Neural cell (in vitro differentiated cells): Measurements from ENCODE around the gene ART5. TPM values are rescaled to one million over a fixed set of nuclear protein-coding genes. Genes with fewer than 3 reads are reported as not detected.

Source experiments
- H2AFZ ChIP-seq: fragments of 200-600, 300-800 bp; sonication (generic), shearing (Covaris generic); 2 replicates; pipeline ENCODE4 v1.6.0; 2014; ENCODE audit warnings: low read depth, mild to moderate bottlenecking, antibody characterized with exemption, low read length, moderate library complexity
- H3F3A ChIP-seq: fragments of 200-600 bp; shearing (Covaris generic); 2 replicates; pipeline ENCODE4 v1.6.1; 2016; ENCODE audit warnings: mild to moderate bottlenecking, moderate library complexity, mixed read lengths, antibody characterized with exemption, low read length; ENCODE audit not compliant: insufficient read depth, poor library complexity, severe bottlenecking
- H3K27ac ChIP-seq: fragments of 200-600, 300-800 bp; sonication (generic), shearing (Covaris generic); 2 replicates; pipeline ENCODE4 v1.5.1; 2014; ENCODE audit warnings: mild to moderate bottlenecking, low read length, moderate library complexity
- H3K27me3 ChIP-seq: fragments of 300-800, 200-600 bp; sonication (generic), shearing (Covaris generic); 2 replicates; pipeline ENCODE4 v1.6.0; 2014; ENCODE audit warnings: mild to moderate bottlenecking, low read depth, low read length, moderate library complexity; ENCODE audit not compliant: insufficient read depth
- H3K36me3 ChIP-seq: fragments of 300-800, 200-600 bp; sonication (generic), shearing (Covaris generic); 2 replicates; pipeline ENCODE4 v1.5.1; 2014; ENCODE audit warnings: mild to moderate bottlenecking, antibody characterized with exemption, low read length, moderate library complexity; ENCODE audit not compliant: insufficient read depth
- H3K4me2 ChIP-seq: fragments of 300-800, 200-600 bp; sonication (generic), shearing (Covaris generic); 2 replicates; pipeline ENCODE4 v1.6.0; 2014; ENCODE audit warnings: mild to moderate bottlenecking, low read length
- H3K4me3 ChIP-seq: fragments of 300-800, 200-600 bp; sonication (generic), shearing (Covaris generic); 2 replicates; pipeline ENCODE4 v1.5.1; 2014; ENCODE audit warnings: mild to moderate bottlenecking, low read length, moderate library complexity
- H3K79me2 ChIP-seq: fragments of 200-600 bp; shearing (Covaris generic); replicated peaks from 2 replicates; pipeline ENCODE4 v1.6.0; 2014; ENCODE audit warnings: mild to moderate bottlenecking, low read length, moderate library complexity; ENCODE audit not compliant: insufficient read depth
- H3K9ac ChIP-seq: fragments of 300-800, 200-600 bp; sonication (generic), shearing (Covaris generic); 2 replicates; pipeline ENCODE4 v1.6.1; 2016; ENCODE audit warnings: mild to moderate bottlenecking, low read length, mixed read lengths
- H3K9me2 ChIP-seq: fragments of 200-600 bp; shearing (Covaris generic); 2 replicates; pipeline ENCODE4 v1.6.1; 2016; ENCODE audit warnings: mild to moderate bottlenecking, low read length, mixed read lengths; ENCODE audit not compliant: insufficient read depth
- H3K9me3 ChIP-seq: fragments of 200-600, 300-800 bp; sonication (generic), shearing (Covaris generic); 2 replicates; pipeline ENCODE4 v1.6.1; 2016; ENCODE audit warnings: mild to moderate bottlenecking, mixed run types, low read length, moderate library complexity, mixed read lengths
- H4K20me1 ChIP-seq: fragments of 200-600 bp; shearing (Covaris generic); 2 replicates; pipeline ENCODE4 v1.6.1; 2016; ENCODE audit warnings: mild to moderate bottlenecking, mixed run types; ENCODE audit not compliant: insufficient read depth
- CTCF ChIP-seq: fragments of 450-650 bp; IDR thresholded peaks from 2 replicates; pipeline ENCODE4 v1.5.1; 2014; ENCODE audit warnings: antibody characterized with exemption, mild to moderate bottlenecking, moderate library complexity; ENCODE audit not compliant: poor library complexity, severe bottlenecking
- EP300 ChIP-seq: fragments of 450-650 bp; conservative IDR thresholded peaks from 2 replicates; pipeline ENCODE4 v1.6.1; 2014; ENCODE audit warnings: antibody characterized with exemption, mild to moderate bottlenecking, moderate library complexity; ENCODE audit not compliant: poor library complexity, severe bottlenecking
- EZH2 ChIP-seq: fragments of 200-600, 300-800 bp; shearing (Covaris generic), sonication (generic); IDR thresholded peaks from 2 replicates; pipeline ENCODE4 v1.6.1; 2014; ENCODE audit warnings: antibody characterized with exemption, low read length, borderline replicate concordance, mild to moderate bottlenecking; ENCODE audit not compliant: insufficient read depth, poor library complexity, severe bottlenecking
- MXI1 ChIP-seq: fragments of 450-650 bp; conservative IDR thresholded peaks from 2 replicates; pipeline ENCODE4 v1.6.1; 2014; ENCODE audit warnings: antibody characterized with exemption, mild to moderate bottlenecking; ENCODE audit not compliant: poor library complexity, severe bottlenecking
- POLR2AphosphoS5 ChIP-seq: IDR thresholded peaks from 2 replicates; pipeline ENCODE4 v1.6.1; 2012
- RAD21 ChIP-seq: fragments of 450-650 bp; conservative IDR thresholded peaks from 2 replicates; pipeline ENCODE4 v1.6.1; 2014; ENCODE audit warnings: antibody characterized with exemption, mild to moderate bottlenecking, moderate library complexity
- REST ChIP-seq: IDR thresholded peaks from 2 replicates; pipeline ENCODE4 v1.6.1; 2012; ENCODE audit warnings: borderline replicate concordance
- SMC3 ChIP-seq: fragments of 450-650 bp; conservative IDR thresholded peaks from 2 replicates; pipeline ENCODE4 v1.6.1; 2014; ENCODE audit warnings: antibody characterized with exemption, mild to moderate bottlenecking, moderate library complexity; ENCODE audit not compliant: poor library complexity
- TAF1 ChIP-seq: IDR thresholded peaks from 2 replicates; pipeline ENCODE4 v1.6.1; 2012; ENCODE audit warnings: low read depth
- polyA plus RNA-seq: library from polyadenylated mRNA; depleted of rRNA; stranded (reverse); fragments of >200 nt; gene quantifications from 2 replicates; pipeline ENCODE4 v1.2.3, GENCODE V29; 2014

Gene ART5
- polyA plus RNA-seq, 1 donor from 2014 or later = not detected

GRCh38 chr11:3685923-3686322, 44.1 kb upstream of the ART5 start:
- TF ChIP-seq EP300 = no peak
- no peak for TF ChIP-seq EZH2
- TF ChIP-seq REST = no peak
- TF ChIP-seq SMC3 = no peak
- TF ChIP-seq POLR2AphosphoS5 = no peak
- no peak for TF ChIP-seq TAF1
- TF ChIP-seq CTCF = no peak
- TF ChIP-seq MXI1 = no peak
- TF ChIP-seq RAD21 = no peak
- Histone ChIP-seq H3K4me2 (no peak overlapping the region), H3K9ac (no peak overlapping the region), H3K36me3 (peaks cover 15% of the 10 kb centered on the region), H3K9me2 (no peaks in the 10 kb centered on the region), H4K20me1 (no peaks in the 10 kb centered on the region), H3K27ac (no peak overlapping the region), H3K9me3 (no peaks in the 10 kb centered on the region), H3K79me2 (no peaks in the 10 kb centered on the region), H3K27me3 (no peaks in the 10 kb centered on the region), H3K4me3 (no peak overlapping the region), H2AFZ (no peak overlapping the region), H3F3A (no peaks in the 10 kb centered on the region)

- no peak for TF ChIP-seq EZH2
- TF ChIP-seq POLR2AphosphoS5 = no peak
- no peak for TF ChIP-seq RAD21
- no peak for TF ChIP-seq REST
- TF ChIP-seq MXI1 = no peak
- no peak for TF ChIP-seq TAF1
- no peak for TF ChIP-seq CTCF
- no peak for TF ChIP-seq EP300
- TF ChIP-seq SMC3 = no peak
- H3K79me2 ChIP-seq = no peaks in the 10 kb centered on the region
- H3K27me3 ChIP-seq = no peaks in the 10 kb centered on the region
- no peak overlapping the region for H3K27ac ChIP-seq
- no peak overlapping the region for H3K4me3 ChIP-seq
- H4K20me1 ChIP-seq = no peaks in the 10 kb centered on the region
- no peaks in the 10 kb centered on the region for H3F3A ChIP-seq
- no peak overlapping the region for H2AFZ ChIP-seq
- H3K9me2 ChIP-seq = no peaks in the 10 kb centered on the region
- no peaks in the 10 kb centered on the region for H3K9me3 ChIP-seq
- H3K36me3 ChIP-seq = peaks cover 15% of the 10 kb centered on the region
- H3K9ac ChIP-seq = no peak overlapping the region
- no peak overlapping the region for H3K4me2 ChIP-seq
These were observed 43.0 kb upstream of the ART5 start for GRCh38 chr11:3684819-3685172.
